Measurements from ENCODE around the gene KIF7.
A peak's percentile ranks its signal among the peaks of the same experiment; 100 is the strongest.

Gene KIF7

DNA sequence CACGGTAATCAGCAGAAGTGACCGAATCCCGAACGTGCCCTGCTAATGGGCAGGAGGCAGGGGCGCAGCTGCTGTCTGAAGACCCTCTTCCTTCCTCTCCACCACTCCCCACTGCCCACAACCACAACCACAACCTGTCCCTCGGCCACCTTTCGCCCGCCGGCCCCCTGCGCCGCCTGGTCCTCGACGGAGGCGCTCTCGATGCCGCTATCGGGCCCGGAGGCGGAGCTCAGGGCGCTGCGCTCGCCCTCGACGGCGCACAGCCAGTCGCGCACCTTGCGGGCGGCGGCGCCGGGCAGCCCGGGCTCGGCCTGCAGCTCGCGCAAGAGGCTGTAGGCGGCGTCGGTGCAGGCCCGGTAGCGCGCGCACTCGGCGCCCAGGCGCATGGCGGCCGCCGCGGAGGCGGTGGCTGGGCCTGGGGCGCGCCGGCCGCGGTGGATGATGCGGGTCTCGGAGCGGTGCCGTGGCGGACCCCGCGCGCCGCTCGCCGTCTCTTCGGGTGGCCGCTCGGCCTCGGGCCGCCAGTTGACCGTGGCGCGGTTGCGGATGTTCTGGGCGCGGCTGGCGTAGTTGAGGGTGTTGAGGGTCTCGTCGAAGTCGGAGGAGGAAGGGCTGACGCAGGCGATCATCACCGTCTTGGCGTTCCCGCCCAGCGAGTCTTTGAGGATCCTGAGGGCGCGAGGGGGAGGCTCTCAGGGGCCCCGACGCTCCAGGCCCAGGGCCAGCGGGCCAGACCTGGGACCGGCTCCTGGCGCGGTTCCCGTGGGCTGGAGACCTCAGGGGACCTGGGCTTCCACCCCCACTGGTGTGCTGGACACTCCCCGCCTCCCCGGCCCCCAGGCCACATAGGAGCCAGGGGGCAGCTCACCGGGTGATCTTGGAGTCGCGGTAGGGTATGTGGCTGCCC is 6.9 kb downstream of the KIF7 start:
- no peak for DNase-seq (ENCODE audit: low read depth in 2 of 2, low spot score in 1 of 2)

DNA sequence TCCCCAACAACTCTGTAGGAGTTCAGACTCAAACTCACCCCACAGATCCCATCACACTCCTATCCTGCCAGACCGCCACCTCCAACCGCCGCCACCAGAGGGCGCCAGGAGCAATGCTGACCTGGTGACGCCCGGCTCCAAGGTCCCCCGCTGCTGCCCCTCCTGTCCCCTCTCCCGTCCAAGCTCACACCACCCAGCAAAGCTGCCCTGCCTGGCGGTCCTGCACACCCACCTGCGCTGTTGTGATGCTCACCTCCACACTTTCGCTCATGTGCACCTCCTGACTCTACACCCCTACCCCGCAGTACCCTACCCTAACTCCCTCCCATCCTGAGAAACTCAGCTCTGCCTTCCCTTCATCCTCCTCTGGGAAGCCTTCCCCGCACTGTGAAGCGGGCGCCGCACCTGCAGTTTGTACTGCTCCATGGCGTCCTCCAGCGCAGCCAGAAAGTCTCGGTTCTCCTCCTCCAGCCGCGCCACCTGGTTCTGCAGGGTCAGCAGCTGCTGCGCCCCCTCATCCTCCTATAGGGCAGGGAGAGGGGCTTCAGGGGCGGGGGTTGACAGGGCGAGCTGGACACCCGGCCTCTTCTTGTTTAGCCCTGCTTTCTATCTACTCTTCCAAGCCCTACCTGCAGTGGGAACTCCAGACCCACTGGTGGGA is 7.9 kb downstream of the KIF7 start:
- peak; percentile 9 to 24 for DNase-seq (ENCODE audit: low read depth in 2 of 2, low spot score in 1 of 2)

DNA sequence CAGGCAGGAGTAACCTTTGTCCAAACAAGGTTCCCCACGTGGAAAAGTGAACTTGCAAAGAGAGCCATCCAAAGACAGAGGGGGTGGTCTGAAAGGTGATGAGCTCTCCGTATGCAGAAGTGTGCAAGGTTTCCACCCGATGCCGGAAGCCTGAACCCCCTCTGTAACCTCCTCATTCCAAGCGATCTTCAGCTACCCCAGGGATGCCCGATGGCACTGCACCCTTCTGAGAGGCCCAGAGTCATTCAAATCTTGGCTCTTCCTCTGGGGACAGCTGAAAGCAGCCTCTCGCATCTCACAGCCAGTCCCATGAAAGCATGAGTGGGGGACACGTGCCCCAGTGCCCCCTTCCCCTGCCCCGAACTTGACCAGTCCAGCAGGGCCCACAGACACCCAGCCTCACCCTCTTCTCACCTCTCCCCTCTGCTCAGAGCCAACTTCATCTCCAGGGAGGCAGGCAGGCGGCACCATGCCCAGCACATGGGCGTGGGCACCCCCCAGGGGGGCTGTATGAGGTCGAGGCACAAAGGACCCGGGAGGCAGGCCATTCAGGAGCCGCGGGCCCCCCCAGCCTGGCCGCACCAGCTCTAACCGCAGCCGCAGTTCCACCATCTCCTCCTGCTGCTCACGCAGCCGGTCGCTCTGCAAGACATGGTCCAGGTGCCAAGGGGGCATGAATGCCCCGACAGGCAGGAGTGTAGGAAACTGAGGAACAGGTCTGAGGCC is 8.7 kb downstream of the KIF7 start:
- no peak for DNase-seq (ENCODE audit: low read depth in 2 of 2, low spot score in 1 of 2)

DNA sequence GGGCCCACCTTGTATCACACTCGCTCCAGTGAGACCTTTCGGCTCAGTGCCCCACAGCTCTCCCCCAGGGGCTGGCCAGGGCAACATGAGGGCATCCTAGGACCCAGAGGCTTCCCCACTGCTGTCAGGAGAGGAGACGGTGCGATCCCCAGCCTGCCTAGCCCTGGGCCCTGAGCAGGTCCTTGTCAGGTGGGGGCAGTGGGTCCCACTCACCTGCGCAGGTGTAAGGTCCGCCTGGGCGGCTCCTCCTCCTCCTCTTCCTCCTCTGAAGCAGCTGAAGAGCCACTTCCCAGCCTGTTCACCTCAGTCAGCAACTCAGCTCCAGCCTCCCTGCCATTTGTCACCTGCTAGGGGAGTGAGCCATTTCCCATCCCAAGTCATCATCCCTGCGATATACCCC is 9.6 kb downstream of the KIF7 start:
- DNase-seq (ENCODE audit: low read depth in 2 of 2, low spot score in 1 of 2): no peak

DNA sequence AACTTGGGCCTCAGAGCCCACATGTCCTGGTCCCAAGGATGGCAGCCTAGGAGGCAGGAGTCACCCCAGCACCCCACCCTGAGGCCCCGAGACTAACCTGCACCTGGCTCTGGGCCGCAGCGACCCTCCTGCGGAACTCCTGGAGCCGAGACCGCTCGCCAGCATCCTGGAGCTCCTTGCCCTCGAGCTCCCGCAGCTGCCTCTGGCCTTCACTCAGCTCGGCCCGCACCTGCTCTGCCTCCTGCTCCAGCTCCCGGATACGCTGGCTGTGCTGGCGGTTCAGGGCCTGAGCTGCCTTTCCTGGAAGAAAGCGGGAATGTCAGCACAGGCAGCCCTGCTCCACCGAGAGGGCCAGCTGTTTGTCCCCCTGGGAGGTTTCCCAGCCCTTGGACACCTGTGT is 13.2 kb downstream of the KIF7 start:
- DNase-seq (ENCODE audit: low read depth in 2 of 2, low spot score in 1 of 2): no peak

DNA sequence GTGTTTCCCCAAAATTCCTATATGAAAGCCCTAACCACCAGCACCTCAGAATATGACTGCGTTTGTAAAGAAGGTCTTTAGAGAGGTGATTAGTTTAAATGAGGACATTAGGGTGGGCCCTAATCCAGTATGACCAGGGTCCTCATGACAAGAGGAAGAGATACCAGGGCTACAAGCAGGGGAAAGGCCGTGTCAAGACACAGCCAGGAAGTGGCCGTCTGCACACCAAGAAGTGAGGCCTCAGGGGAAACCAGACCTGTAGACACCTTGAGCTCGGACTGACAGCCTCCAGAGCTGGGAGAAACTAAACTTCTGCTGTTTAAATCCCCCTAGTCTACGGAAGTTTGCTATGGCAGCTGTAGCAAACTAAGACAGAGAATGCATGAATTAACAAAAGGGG is 14.2 kb downstream of the KIF7 start:
- no peak for DNase-seq (ENCODE audit: low read depth in 2 of 2, low spot score in 1 of 2)

DNA sequence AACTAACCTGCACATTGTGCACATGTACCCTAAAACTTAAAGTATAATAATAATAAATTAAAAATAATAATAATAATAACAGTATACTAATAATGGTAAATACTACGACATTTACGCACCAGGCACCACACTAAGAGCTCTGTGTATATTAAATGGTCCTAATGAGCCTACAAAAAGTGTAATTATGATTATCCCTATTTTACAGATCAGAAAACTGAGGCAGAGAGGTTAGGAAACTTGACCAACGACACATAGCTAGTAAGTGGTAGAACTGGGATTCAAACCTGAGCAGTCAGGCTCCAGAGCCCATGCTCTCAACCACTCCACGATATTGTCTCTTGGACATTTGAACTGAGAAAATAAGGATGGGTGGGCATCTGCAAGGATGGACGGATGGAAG is 15.0 kb downstream of the KIF7 start:
- no peak for DNase-seq (ENCODE audit: low read depth in 2 of 2, low spot score in 1 of 2)

DNA sequence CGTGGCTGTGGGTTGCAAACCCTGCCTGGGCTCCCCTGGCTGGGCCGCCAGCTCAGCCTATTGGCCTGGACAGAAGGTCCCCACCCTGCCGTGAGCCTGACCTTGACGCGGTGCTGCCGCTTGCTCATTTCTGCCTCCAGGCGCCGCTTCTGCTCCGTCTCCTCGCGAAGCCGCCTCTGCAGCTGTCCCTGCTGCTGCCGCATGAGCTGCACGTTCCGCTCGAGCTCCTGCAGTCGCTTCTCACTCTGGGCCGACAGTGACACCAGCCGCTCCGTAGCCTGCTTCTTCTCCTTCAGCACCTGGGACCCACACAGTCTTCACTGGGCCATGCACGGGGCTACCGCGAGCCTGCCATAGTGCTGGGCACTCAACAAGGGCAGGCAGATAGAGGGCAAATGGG is 21.7 kb downstream of the KIF7 start:
- no peak for DNase-seq (ENCODE audit: low read depth in 2 of 2, low spot score in 1 of 2)

DNA sequence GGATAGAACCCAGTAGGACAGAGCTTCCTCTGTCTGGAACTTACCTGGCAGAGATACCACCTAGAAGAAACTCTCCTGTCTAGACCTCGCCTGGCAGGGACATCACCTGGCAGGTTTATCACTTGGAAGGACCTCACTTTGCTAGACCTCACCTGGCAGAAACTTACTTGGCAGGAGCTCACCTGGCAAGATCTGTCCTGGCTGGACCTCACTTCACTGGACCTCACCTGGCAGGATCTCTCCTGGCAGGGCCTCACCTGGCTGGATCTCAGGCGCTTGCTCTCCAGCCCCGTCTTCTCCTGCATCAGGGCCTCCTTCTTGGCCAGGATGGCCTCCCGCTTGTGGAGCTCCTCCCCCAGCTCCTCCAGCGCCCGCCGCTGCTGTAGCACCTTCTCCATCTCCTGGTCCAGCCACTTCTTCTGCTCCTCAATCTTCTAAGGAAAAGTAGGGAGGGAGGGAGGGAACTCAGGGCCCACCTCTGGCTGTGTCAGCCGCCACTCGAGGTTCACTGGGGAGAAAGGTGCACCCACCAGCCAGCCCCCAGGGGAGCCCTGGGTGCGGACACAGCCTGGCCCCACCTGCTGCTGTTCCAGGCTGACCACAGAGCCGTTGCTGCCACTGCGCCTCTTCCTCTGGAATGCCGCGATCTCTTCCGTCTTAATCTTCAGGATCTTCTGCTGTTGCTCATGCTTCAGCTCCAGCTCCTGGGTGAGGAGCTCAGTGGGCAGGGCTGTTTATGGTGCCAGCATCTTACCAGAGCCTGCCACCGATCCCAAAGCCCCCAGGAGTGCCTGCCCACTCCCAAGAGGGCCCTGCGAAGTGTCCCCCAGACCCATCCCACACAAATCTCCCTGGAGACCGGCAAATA is 22.5 kb downstream of the KIF7 start:
- DNase-seq (ENCODE audit: low read depth in 2 of 2, low spot score in 1 of 2): no peak

DNA sequence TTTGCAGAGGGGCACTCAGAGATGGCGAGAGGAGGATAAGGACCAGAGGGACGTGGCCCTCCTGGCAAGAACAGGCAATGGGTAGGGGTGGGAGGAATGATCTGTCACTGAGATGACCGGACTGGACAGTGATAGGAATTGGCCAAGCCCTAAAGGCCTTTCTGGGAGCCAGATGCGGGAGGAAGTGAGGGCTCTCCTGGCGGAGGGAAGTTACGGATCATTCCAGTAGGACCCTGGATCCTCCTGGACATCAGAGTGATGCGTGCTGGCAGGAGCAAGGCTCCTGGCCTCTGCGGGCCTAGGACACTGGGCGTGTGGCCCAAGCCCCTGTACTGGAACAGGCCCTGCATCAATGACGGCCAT is 23.4 kb downstream of the KIF7 start:
- DNase-seq (ENCODE audit: low read depth in 2 of 2, low spot score in 1 of 2): no peak

DNA sequence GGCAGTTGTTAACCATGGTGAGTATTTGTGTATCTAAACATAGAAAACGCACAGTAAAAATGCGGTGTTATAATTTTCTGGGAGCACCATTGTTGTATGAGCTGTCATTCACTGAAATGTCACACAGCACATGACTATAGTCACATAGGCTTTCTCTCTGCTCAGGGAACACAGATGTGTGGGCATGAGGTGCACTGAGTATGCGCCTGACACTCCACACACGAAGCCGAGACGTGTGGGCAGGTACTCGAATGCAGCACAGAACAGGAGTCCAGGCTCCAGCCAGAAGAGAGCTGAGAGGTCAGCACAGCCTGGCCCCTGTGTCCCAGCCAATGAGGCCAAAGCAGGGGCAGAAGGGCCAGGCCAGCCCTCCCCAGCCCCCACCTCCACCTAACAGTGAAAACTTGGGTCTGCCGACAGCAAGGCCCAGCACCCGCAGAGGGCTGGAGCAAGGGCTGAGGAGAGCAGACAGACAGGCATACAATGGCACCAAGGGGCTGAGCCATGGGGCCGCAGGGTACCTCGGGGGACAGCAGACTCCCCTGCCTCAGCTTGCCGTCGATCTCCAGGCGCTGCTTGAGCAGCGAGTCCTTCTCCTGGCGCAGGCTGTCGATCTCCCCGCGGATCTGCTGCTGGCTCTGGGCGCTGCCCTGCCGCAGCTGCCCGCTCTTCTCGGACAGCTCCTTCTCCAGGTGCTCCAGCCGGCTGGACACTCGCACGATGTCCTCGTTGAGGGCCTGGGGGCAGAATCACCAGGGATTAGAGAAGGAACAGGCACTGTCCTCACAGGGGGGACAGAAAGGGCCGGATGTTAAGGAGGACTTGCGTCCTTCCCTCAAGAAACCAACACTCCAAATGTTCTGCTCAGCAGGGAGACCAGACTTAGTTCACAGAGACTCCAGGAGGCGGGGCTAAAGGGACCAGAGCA is 24.0 kb downstream of the KIF7 start:
- no peak for DNase-seq (ENCODE audit: low read depth in 2 of 2, low spot score in 1 of 2)

DNA sequence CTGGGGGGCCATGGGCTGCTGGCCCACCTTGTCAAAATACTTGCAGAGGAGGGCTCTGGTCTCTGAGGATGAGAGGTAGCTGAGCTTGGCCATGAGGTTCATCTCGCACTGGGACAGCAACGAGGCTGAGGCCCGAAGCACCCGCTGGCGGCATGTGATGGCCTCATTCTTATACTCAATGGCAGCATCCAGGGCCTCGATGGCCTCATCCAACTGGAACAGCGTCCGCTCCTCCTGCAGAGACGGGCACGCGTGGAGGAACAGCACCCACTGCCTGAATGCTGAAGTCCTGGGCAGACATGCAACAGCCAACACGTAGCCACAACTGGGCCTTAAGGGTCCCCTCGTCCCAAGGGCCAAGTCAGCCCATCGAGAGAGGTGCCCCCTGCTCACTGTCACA is 25.0 kb downstream of the KIF7 start:
- DNase-seq (ENCODE audit: low read depth in 2 of 2, low spot score in 1 of 2): no peak

DNA sequence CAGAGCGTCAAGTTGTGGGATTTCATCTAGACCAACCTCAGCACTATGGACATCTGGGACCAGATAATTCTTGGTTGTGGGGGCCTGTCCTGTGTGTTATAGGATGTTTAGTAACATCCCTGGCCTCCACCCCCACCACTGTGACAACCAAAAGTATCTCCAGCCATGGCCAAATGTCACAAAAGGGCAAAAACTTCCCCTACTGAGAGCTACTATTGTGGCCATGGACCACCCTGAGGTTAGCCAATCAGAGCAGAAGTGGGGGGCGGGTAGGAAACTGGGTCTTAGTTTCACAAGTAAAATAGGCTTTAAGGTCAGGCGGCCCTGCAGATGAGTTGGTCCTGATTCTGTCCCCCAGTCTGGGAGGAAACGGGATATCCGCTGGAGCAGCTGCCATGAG is 25.4 kb downstream of the KIF7 start:
- no peak for DNase-seq (ENCODE audit: low read depth in 2 of 2, low spot score in 1 of 2)

DNA sequence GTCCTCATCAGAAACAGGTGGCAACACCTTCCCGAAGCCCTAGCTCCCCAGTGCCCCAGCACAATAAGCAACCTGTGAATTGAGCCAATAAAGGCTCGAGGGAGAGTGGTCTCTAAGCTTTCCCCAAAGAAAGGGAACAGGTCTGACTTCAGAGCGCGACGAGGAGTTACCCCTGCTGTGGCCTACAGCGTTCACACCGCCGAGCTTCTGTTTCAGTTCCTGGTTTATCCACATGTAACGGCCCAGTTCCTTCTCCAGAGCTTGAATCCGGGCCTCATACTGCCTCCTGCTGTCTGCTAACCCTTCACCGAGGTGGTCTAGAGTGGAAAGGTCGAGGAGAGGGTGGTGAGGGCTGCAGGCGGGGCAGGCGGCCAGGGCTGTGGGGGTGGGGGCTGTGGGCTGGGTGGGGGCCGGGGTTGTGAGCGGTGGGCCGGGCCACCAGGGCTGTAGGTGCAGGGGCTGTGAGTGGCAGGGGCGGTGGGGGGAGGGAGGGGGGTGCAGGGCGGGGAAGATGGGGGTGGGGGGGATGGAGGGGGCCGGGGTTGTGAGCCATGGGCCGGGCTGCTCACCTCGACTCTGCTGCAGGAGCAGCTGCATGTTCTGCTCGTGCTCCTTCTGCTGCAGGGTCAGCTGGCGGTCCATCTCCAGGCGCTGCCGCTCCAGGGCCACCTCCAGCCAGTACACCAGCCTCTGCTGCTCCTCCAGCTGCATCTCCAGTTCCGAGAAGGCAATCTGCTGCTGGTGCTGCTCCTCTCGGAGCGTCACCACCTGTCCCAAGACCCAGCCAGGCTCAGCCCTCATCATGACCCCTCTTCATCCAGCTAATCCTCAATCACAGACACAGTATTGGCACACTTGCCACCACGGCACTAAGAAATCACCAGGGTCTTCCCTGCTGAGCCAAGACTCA is 26.2 kb downstream of the KIF7 start:
- no peak for DNase-seq (ENCODE audit: low read depth in 2 of 2, low spot score in 1 of 2)

DNA sequence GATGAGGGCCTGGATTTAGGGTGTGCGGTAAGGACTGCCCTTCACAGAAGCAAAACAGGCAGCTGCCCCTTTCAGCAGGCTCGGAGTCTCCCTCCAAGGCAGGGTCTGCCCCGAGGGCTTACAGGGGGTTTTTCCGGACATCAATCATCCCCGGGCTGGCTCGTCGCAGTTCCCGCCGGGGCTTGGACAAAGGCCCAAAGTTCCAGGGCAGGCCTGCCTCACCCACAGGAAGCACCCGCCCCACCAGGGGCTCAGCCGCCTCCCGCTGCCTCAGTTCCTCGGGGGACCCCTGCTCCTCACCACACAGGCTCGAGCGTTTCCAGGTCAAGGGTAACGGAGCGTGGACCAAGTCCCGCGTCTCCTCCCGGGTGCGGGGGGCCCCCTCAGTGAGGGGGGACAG is 27.0 kb downstream of the KIF7 start:
- no peak for DNase-seq (ENCODE audit: low read depth in 2 of 2, low spot score in 1 of 2)

DNA sequence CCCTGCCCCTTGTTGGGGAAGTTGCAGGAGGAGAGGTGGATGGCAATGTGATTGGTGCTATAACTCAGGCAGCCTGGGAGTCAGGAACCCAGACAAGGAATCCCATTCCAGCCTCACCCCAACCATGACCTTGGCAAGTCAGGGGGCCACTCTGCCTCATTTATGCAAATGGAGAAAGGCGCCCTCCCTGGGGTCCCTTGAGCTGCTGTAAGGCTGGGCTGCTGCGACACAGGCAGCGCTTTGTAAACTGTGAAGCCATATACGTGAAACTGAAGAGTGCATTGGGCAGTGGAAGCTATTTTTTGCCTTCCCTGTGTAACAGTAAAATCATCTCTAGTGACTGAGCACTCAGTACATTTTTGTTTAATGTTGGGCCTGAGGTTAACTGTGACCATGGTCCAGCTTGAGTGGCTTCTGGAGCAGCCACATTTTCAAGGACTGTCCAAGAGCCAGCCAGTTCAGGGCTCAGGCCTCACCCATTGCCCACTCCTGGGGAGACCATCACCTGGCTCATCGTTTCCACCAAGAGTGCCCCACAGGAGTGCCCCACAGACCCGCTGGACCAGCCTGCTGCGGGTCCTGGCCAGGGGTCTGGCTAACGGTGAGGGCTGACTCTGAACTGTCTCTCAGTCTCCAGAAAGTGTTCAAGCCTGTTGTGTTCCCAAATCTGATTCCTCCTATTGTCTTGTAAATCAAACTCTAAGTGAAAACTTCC is 27.9 kb downstream of the KIF7 start:
- DNase-seq (ENCODE audit: low read depth in 2 of 2, low spot score in 1 of 2): no peak

DNA sequence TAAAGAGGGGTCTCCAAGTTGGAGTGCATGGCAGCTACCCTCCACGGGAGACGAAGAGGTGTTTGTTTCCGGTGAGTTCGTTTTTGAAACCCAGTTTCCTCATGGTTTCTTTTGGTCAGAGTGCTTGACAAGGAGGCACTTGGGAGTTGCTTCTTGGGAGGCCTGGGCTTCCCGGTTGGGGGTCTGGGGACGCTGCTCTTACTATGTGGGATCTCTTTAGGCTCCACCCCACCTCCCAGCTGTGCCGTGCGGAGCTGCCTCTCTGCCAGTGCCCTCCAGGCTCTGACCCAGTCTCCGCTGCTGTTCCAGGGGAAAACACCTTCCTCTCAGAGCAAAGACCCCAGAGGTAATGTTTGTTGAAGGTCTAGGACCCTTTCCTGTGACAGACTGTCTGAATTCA is 29.6 kb downstream of the KIF7 start:
- DNase-seq (ENCODE audit: low read depth in 2 of 2, low spot score in 1 of 2): no peak

DNA sequence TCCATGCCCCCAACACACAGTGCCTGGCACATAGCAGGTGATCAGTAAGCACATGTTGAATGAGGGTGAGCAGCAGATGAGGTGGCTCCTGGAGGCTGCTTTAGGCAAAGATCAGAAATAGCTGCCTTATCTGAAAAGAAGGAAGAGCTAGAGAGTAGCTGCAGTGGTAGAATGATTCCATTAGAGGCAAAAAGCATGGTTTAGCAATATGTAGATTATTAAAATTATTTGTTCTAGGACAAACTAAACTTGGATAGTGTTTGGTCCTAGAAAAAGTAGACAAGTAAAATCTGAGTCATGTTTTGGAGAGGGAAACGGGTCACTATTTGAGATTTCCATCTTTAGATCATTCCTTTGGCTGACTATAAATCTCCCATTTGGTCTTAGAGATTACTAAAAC is 32.1 kb downstream of the KIF7 start:
- DNase-seq (ENCODE audit: low read depth in 2 of 2, low spot score in 1 of 2): no peak
